ENCODE data around the gene MUC5B.
A peak's percentile ranks its signal among the peaks of the same experiment; 100 is the strongest.

Gene MUC5B

GRCh38 chr11:1226986-1227550, 4.2 kb downstream of the MUC5B start:
- DNase-seq (ENCODE audit: insufficient read length), result no peak
- no peak for FAIRE-seq

GRCh38 chr11:1227551-1228100, 4.8 kb downstream of the MUC5B start:
- no peak for TF ChIP-seq TAF1 (IDR thresholded peaks at IDR 0.05; ENCODE audit: borderline replicate concordance, low read depth, low read length)
- TF ChIP-seq POLR2AphosphoS5 (IDR thresholded peaks at IDR 0.05; ENCODE audit: low read depth, low read length), result no peak
- TF ChIP-seq POLR2A (IDR thresholded peaks at IDR 0.05; ENCODE audit: low read depth, low read length), result no peak
- FAIRE-seq (no peak), DNase-seq (ENCODE audit: insufficient read length) (peak; percentile 25)

More at GRCh38 chr11:1226986-1227550, 4.2 kb downstream of the MUC5B start:
- TF ChIP-seq TAF1 (IDR thresholded peaks at IDR 0.05; ENCODE audit: borderline replicate concordance, low read depth, low read length), result no peak
- TF ChIP-seq POLR2A (IDR thresholded peaks at IDR 0.05; ENCODE audit: low read depth, low read length), result no peak
- no peak for TF ChIP-seq POLR2AphosphoS5 (IDR thresholded peaks at IDR 0.05; ENCODE audit: low read depth, low read length)

DNA sequence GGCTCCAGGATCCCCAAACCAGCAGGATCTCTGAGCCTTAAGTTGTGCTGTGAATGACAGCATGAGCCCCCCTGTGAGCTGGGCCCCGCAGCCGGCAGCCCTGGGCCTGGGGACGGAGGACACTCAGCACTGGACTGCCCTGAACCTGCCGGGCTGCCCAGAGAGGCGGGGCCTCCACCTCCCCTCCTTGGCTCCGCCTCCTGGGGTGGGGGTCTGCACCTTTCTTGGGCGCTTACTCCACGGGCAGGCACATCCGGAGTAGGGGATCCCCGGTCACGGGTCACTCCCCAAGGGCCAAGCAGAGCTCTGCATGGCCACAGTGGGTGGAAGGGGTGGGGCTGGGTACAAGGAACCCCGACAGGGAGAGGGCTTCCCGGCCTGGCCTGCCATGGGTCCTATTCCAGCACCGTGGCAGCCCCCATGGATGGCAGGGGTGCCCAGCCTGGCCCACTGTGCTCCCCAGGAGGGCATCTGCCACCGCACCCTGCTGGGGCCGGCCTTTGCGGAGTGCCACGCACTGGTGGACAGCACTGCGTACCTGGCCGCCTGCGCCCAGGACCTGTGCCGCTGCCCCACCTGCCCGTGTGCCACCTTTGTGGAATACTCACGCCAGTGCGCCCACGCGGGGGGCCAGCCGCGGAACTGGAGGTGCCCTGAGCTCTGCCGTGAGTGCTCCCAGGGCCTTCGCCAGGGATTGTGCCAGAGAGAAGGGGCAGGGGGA, 5.4 kb downstream of the MUC5B start:
- TF ChIP-seq POLR2A (IDR thresholded peaks at IDR 0.05; ENCODE audit: low read depth, low read length) (no peak), POLR2AphosphoS5 (IDR thresholded peaks at IDR 0.05; ENCODE audit: low read depth, low read length) (no peak), TAF1 (IDR thresholded peaks at IDR 0.05; ENCODE audit: borderline replicate concordance, low read depth, low read length) (no peak)
- FAIRE-seq, result no peak
- DNase-seq (ENCODE audit: insufficient read length), result peak; percentile 31

DNA sequence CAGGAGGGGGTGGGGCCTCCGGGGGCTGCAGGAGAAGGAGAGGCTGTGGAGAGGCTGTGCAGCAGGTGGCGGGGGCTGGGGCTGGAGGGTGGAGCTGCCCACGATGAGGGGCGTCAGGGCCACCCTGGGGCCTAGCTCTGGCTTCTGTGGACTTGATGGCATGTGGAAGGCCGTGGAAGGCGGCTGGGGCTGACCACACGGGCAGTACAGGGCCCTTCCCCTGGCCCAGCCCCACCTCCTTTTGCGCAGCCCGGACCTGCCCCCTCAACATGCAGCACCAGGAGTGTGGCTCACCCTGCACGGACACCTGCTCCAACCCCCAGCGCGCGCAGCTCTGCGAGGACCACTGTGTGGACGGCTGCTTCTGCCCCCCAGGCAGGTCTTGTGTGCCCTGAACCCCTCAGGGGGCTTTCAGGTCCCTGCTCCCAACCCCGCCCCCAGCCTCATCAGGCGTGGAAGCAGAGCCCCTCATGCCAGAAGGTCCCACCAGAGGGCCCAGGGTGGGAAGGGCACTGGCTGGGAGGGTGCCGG, 6.1 kb downstream of the MUC5B start:
- TF ChIP-seq POLR2AphosphoS5 (IDR thresholded peaks at IDR 0.05; ENCODE audit: low read depth, low read length), result no peak
- TF ChIP-seq POLR2A (IDR thresholded peaks at IDR 0.05; ENCODE audit: low read depth, low read length), result no peak
- TF ChIP-seq TAF1 (IDR thresholded peaks at IDR 0.05; ENCODE audit: borderline replicate concordance, low read depth, low read length), result no peak
- FAIRE-seq (no peak), DNase-seq (ENCODE audit: insufficient read length) (peak; percentile 25)

- DNase-seq (ENCODE audit: insufficient read length) (peak; percentile 25), FAIRE-seq (no peak)
- TF ChIP-seq POLR2AphosphoS5 (IDR thresholded peaks at IDR 0.05; ENCODE audit: low read depth, low read length) (no peak), POLR2A (IDR thresholded peaks at IDR 0.05; ENCODE audit: low read depth, low read length) (no peak), TAF1 (IDR thresholded peaks at IDR 0.05; ENCODE audit: borderline replicate concordance, low read depth, low read length) (no peak)
Measured at GRCh38 chr11:1229471-1230120, 6.7 kb downstream of the MUC5B start.

GRCh38 chr11:1230121-1230455, 7.2 kb downstream of the MUC5B start:
- no peak for FAIRE-seq
- peak; percentile 24 for DNase-seq (ENCODE audit: insufficient read length)
- TF ChIP-seq TAF1 (IDR thresholded peaks at IDR 0.05; ENCODE audit: borderline replicate concordance, low read depth, low read length) (no peak), POLR2AphosphoS5 (IDR thresholded peaks at IDR 0.05; ENCODE audit: low read depth, low read length) (no peak), POLR2A (IDR thresholded peaks at IDR 0.05; ENCODE audit: low read depth, low read length) (no peak)

GRCh38 chr11:1230456-1231395, 7.9 kb downstream of the MUC5B start:
- DNase-seq (ENCODE audit: insufficient read length), result peak; percentile 25
- TF ChIP-seq POLR2AphosphoS5 (IDR thresholded peaks at IDR 0.05; ENCODE audit: low read depth, low read length), result no peak
- no peak for TF ChIP-seq TAF1 (IDR thresholded peaks at IDR 0.05; ENCODE audit: borderline replicate concordance, low read depth, low read length)
- TF ChIP-seq POLR2A (IDR thresholded peaks at IDR 0.05; ENCODE audit: low read depth, low read length), result no peak
- FAIRE-seq, result no peak

GRCh38 chr11:1231396-1232020, 8.6 kb downstream of the MUC5B start:
- no peak for FAIRE-seq
- DNase-seq (ENCODE audit: insufficient read length), result peak; percentile 30
- TF ChIP-seq TAF1 (IDR thresholded peaks at IDR 0.05; ENCODE audit: borderline replicate concordance, low read depth, low read length), result no peak
- no peak for TF ChIP-seq POLR2A (IDR thresholded peaks at IDR 0.05; ENCODE audit: low read depth, low read length)
- TF ChIP-seq POLR2AphosphoS5 (IDR thresholded peaks at IDR 0.05; ENCODE audit: low read depth, low read length), result no peak

DNA sequence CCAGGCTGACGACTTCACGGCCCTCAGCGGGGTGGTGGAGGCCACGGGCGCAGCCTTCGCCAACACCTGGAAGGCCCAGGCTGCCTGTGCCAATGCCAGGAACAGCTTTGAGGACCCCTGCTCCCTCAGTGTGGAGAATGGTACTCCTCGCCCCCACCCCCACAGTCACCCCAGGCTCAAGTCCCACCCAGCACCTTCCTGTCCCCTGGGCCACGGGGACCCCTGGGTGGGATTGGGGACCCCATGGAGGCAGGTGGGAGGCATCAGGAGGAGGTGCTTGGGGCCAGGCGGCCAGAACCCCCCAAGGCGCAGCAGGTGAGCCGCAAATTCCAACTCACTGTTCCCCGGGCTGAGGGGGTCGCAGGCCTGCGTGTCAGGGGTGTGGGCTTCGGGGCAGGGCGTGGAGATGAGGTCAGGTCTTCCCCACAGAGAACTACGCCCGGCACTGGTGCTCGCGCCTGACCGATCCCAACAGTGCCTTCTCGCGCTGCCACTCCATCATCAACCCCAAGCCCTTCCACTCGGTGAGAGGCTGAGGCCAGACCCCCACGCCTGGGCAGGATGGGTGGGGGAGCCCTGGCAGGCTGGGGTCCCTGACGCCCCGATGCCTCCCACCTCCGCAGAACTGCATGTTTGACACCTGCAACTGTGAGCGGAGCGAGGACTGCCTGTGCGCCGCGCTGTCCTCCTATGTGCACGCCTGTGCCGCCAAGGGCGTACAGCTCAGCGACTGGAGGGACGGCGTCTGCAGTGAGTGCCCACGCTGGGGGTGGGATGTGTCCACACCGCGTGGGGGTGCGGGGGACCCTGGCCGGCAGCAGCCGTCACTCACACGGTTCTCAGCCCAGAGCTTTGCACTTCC, 9.4 kb downstream of the MUC5B start:
- no peak for FAIRE-seq

More for the DNA sequence above, 9.4 kb downstream of the MUC5B start:
- peak; percentile 30 for DNase-seq (ENCODE audit: insufficient read length)
- no peak for TF ChIP-seq POLR2A (IDR thresholded peaks at IDR 0.05; ENCODE audit: low read depth, low read length)
- no peak for TF ChIP-seq TAF1 (IDR thresholded peaks at IDR 0.05; ENCODE audit: borderline replicate concordance, low read depth, low read length)
- TF ChIP-seq POLR2AphosphoS5 (IDR thresholded peaks at IDR 0.05; ENCODE audit: low read depth, low read length), result no peak
